ENCODE results near the gene EPB41L4A. TPM values are rescaled to one million over a fixed set of nuclear protein-coding genes. Genes with fewer than 3 reads are reported as not detected.

EPB41L4A gene
- polyA plus RNA-seq, 1 donor (not counting 4 experiments of a cell fraction or from before 2014, with no cell fraction given): 3.5 TPM

DNA sequence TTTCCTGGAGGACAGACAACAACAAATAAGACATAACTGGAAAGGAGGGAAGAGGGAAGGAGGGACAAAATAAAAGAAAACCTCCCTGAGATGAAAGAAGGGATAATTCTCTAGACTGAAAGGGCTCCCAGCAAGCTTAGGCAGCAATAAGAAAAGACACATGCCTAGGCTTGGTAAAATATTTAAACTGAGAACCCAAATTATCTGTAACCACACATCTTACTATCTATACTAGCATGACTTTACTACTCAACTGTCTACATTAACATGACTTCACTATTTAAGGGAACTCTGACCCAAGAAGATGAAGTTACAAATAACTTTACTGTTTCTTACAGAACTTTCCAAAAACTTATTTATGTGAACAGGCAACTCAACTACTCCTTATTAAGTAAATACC, 95.9 kb downstream of the EPB41L4A start:
- Histone ChIP-seq H3K9me3 (ENCODE audit: control insufficient read depth, low read depth, low read length) (no peaks in the 10 kb centered on the region), H4K20me1 (ENCODE audit: control insufficient read depth, extremely low read depth, insufficient read depth, low read length) (no peaks in the 10 kb centered on the region), H3K9me1 (ENCODE audit: control insufficient read depth, extremely low read depth, insufficient read depth, low read length) (no peaks in the 10 kb centered on the region), H3K36me3 (ENCODE audit: control insufficient read depth in 2 of 2, extremely low read depth in 1 of 2, insufficient read depth in 2 of 2, low read length in 2 of 2) (no peaks in the 10 kb centered on the region), H3K27me3 (ENCODE audit: control insufficient read depth, extremely low read depth, insufficient read depth, low read length) (no peaks in the 10 kb centered on the region), H3K27ac (ENCODE audit: control insufficient read depth, insufficient read depth, low read length) (no peak overlapping the region), H3K4me2 (ENCODE audit: control insufficient read depth, extremely low read depth, insufficient read depth, low read depth, low read length) (no peak overlapping the region), H3K9ac (ENCODE audit: control insufficient read depth, extremely low read depth, insufficient read depth, low read length) (no peak overlapping the region), H3K4me1 (ENCODE audit: control insufficient read depth, extremely low read depth, insufficient read depth, low read length) (no peaks in the 10 kb centered on the region), H2AFZ (ENCODE audit: control insufficient read depth, low read length) (no peak overlapping the region), H3K79me2 (ENCODE audit: control insufficient read depth, insufficient read depth, low read length) (no peaks in the 10 kb centered on the region), H3K4me3 (ENCODE audit: control insufficient read depth in 2 of 3, extremely low read depth in 1 of 3, insufficient read depth in 2 of 3, low read depth in 1 of 3, low read length in 3 of 3) (no peak overlapping the region)
- FAIRE-seq: no peak
- DNase-seq (ENCODE audit: low read depth, low spot score): no peak
- dilution Hi-C loops (cut with MboI; ENCODE audit: extremely low pct_ligation_motif_present, low sequenced_read_pairs): no loop called here
- no peak for TF ChIP-seq EZH2 (IDR thresholded peaks at IDR 0.05; ENCODE audit: low read length)
- TF ChIP-seq, protein P1, sequence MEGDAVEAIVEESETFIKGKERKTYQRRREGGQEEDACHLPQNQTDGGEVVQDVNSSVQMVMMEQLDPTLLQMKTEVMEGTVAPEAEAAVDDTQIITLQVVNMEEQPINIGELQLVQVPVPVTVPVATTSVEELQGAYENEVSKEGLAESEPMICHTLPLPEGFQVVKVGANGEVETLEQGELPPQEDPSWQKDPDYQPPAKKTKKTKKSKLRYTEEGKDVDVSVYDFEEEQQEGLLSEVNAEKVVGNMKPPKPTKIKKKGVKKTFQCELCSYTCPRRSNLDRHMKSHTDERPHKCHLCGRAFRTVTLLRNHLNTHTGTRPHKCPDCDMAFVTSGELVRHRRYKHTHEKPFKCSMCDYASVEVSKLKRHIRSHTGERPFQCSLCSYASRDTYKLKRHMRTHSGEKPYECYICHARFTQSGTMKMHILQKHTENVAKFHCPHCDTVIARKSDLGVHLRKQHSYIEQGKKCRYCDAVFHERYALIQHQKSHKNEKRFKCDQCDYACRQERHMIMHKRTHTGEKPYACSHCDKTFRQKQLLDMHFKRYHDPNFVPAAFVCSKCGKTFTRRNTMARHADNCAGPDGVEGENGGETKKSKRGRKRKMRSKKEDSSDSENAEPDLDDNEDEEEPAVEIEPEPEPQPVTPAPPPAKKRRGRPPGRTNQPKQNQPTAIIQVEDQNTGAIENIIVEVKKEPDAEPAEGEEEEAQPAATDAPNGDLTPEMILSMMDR (optimal IDR thresholded peaks at IDR 0.05 in 1 of 3, IDR thresholded peaks at IDR 0.05 in 1 of 3, conservative IDR thresholded peaks at IDR 0.05 in 1 of 3; ENCODE audit: extremely low read depth in 1 of 3, insufficient read depth in 2 of 3, low read length in 3 of 3): no peak

DNA sequence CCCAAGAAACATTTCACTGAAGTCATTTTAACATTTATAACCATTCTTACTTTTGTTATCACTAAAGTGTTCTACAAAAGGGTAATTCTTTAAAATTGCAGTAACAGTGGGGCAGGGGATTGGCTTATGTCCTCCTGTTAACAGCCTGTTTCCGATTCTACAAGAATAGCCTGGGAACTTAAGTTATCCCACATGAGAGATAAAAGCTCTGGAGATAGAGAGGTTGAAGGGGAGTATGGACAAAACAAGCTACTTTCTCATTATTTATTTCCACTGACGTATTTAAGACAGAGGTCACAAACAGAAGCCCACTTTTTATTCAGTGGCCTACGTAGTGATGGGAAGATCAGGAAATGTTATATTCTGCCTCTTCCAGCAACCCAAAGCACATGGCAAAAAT, 98.7 kb downstream of the EPB41L4A start:
- Histone ChIP-seq H3K79me2 (ENCODE audit: control insufficient read depth, insufficient read depth, low read length) (no peaks in the 10 kb centered on the region), H3K9me1 (ENCODE audit: control insufficient read depth, extremely low read depth, insufficient read depth, low read length) (no peaks in the 10 kb centered on the region), H3K27ac (ENCODE audit: control insufficient read depth, insufficient read depth, low read length) (no peak overlapping the region), H2AFZ (ENCODE audit: control insufficient read depth, low read length) (no peak overlapping the region), H3K9ac (ENCODE audit: control insufficient read depth, extremely low read depth, insufficient read depth, low read length) (no peak overlapping the region), H3K4me1 (ENCODE audit: control insufficient read depth, extremely low read depth, insufficient read depth, low read length) (no peaks in the 10 kb centered on the region), H3K36me3 (ENCODE audit: control insufficient read depth in 2 of 2, extremely low read depth in 1 of 2, insufficient read depth in 2 of 2, low read length in 2 of 2) (no peaks in the 10 kb centered on the region), H3K4me3 (ENCODE audit: control insufficient read depth in 2 of 3, extremely low read depth in 1 of 3, insufficient read depth in 2 of 3, low read depth in 1 of 3, low read length in 3 of 3) (no peak overlapping the region), H3K27me3 (ENCODE audit: control insufficient read depth, extremely low read depth, insufficient read depth, low read length) (no peaks in the 10 kb centered on the region), H4K20me1 (ENCODE audit: control insufficient read depth, extremely low read depth, insufficient read depth, low read length) (no peaks in the 10 kb centered on the region), H3K4me2 (ENCODE audit: control insufficient read depth, extremely low read depth, insufficient read depth, low read depth, low read length) (no peak overlapping the region), H3K9me3 (ENCODE audit: control insufficient read depth, low read depth, low read length) (no peaks in the 10 kb centered on the region)
- dilution Hi-C loops (cut with MboI; ENCODE audit: extremely low pct_ligation_motif_present, low sequenced_read_pairs): no loop called here
- FAIRE-seq: no peak
- TF ChIP-seq EZH2 (IDR thresholded peaks at IDR 0.05; ENCODE audit: low read length): no peak
- TF ChIP-seq, protein P1 (optimal IDR thresholded peaks at IDR 0.05 in 1 of 3, IDR thresholded peaks at IDR 0.05 in 1 of 3, conservative IDR thresholded peaks at IDR 0.05 in 1 of 3; ENCODE audit: extremely low read depth in 1 of 3, insufficient read depth in 2 of 3, low read length in 3 of 3): no peak
- no peak for DNase-seq (ENCODE audit: low read depth, low spot score)

Data from keratinocyte (primary cell).